Activated CD8-positive, alpha-beta T cell treated with anti-CD3 and anti-CD28 coated beads, Interleukin-2, amount 10 ng/mL, durations not matched to agents 7 days and 5 days (primary cell): ENCODE results near the gene PTGES2. TPM values are rescaled to one million over a fixed set of nuclear protein-coding genes. Genes with fewer than 3 reads are reported as not detected.
"Not testable (repeated sequence)": the region's sequence is repeated elsewhere in the genome, so short reads cannot be mapped to it uniquely, and the experiment has no call there.

Source experiments
- ATAC-seq: fragments of 150-1000 bp; cut with Tn5 transposase; one replicate; pipeline ENCODE4 v1.10.0; 2021; ENCODE audit warnings: moderate library complexity
- CTCF ChIA-PET: fragments of 350-600 bp; sonication (Branson Sonifier 250); formaldehyde crosslinking; loops from one replicate; lab custom pipeline; 2021; ENCODE audit warnings: antibody characterized with exemption; lab: Charles Lee
- POLR2A ChIA-PET: fragments of 350-600 bp; sonication (Branson Sonifier 250); formaldehyde crosslinking; loops from one replicate; lab custom pipeline; 2021; ENCODE audit warnings: antibody characterized with exemption; lab: Charles Lee
- DNase-seq: peaks from one replicate; pipeline ENCODE4 v3.0.0-alpha.2; 2020
- H3K27ac Mint-ChIP-seq: one replicate; pipeline ENCODE4 v1.8.0; 2021; ENCODE audit warnings: mild to moderate bottlenecking, mixed read lengths
- H3K27me3 Mint-ChIP-seq: one replicate; pipeline ENCODE4 v1.8.0; 2021; ENCODE audit warnings: low read depth, mixed read lengths
- H3K36me3 Mint-ChIP-seq: one replicate; pipeline ENCODE4 v1.8.0; 2021; ENCODE audit warnings: low read depth, mixed read lengths
- H3K4me1 Mint-ChIP-seq: one replicate; pipeline ENCODE4 v1.8.0; 2021; ENCODE audit warnings: low read depth, mixed read lengths
- H3K4me3 Mint-ChIP-seq: one replicate; pipeline ENCODE4 v1.8.0; 2021; ENCODE audit warnings: mild to moderate bottlenecking, mixed read lengths
- H3K9me3 Mint-ChIP-seq: one replicate; pipeline ENCODE4 v1.8.0; 2022; ENCODE audit warnings: mixed read lengths; ENCODE audit not compliant: insufficient read depth
- total RNA-seq, 2 experiments: library from RNA; stranded (reverse); gene quantifications; one replicate each; pipeline ENCODE4 v1.2.3, GENCODE V29; 2021

The PTGES2 gene
- total RNA-seq, 2 experiments from 2014 or later = 51.8 to 57.7 TPM

DNA sequence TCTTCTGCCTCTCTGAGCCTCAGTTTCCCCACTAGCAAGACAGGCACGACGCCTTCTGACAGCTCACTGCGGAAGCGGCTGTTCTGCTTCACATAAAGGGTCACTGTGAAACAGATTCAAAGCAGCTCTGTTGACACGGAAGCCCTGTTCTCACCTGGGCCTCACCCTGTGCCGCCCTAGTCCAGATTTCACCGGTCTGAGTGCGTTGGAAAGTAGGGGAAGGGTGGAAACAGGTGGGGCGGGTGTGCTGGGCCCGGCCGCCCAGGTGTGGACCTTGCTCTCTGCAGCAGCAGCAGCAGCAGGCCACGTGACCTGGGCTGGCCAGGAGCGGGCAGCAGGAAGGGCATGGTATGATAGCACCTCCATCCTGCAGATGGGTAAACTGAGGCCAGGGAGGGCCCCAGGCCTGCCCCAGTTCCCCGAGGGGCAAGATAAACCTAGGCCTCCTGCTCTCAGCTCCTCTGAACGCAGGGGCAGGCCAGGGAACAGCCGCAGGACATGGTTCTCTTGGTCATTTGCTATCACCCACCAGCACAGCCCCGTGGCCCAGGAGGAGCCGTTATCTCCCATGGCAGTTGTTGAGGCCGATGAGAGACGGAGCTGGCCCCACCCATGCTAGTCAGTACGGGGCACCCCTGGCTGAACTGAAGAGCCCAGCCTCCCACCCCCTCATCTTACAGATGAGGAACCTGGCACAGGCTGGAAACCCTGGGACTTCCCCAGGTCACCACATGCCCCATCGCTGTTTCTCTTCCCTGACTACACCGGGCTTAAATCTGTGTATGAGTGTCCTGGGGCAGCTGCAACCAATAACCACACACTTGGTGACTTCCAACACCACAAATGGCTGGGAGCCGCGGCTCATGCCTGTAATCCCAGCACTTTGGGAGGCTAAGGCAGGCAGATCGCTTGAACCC is 12.1 kb downstream of the PTGES2 start:
- ATAC-seq (no peak), DNase-seq (no peak)
- Mint-ChIP-seq H3K36me3 (peaks cover 11% of the 10 kb centered on the region), H3K4me3 (no peak overlapping the region), H3K9me3 (no peaks in the 10 kb centered on the region), H3K4me1 (peaks cover 10% of the 10 kb centered on the region), H3K27me3 (no peaks in the 10 kb centered on the region), H3K27ac (no peak overlapping the region)
- POLR2A ChIA-PET = interaction anchor here (1.6 kb wide), 1 partner anchor 23 kb away, joined by 3 read pairs; no protein-coding TSS in a partner anchor
- CTCF ChIA-PET = interaction anchor here (0.8 to 2.8 kb wide), 5 partner anchors 11 to 161 kb away, joined by 3 to 24 read pairs (median 4); no protein-coding TSS in a partner anchor

DNA sequence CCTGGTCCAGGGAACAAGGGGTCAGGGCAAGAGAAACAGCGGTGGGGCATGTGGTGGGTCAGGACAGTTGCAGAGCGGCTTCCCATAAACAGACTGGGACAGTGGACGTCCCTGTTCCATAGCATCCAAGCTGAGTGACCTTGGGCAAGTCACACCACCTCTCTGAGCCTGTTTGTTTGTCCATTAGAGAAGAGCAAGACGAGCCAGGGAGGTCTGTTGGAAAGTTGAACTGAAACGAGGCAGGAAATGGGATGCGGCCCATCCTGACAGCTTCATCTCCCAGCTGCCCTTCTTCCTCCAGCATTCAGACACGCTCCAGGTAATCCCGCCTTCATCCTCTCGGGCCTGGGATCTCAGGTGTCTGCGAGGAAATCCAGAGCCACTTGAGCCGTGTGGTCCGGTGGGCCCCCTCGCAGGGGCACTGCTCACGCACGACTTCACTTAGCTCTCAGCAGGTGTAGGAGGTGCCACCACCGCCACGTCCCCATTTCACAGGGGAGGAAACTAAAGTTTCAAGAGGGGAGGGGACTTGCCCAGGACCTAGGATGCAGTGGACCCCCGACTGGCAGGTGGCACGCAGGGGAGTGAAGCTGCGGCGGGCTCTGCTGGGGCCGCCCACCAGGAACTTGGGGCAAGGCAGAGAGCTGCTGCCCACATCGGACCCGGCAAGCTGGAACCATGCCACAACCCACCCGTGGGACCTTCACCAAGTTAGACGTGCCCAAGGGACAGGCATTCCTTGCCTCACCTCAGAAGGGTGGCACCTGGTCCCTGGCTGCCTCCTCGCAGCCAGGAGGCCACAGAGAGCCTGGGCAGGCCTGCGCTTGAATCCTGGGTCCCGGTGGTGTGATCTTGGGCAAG is 13.0 kb downstream of the PTGES2 start:
- no peak overlapping the region for H3K4me3 Mint-ChIP-seq
- no peak for DNase-seq
- no peak for ATAC-seq
- H3K27ac Mint-ChIP-seq = no peak overlapping the region
- H3K9me3 Mint-ChIP-seq = no peaks in the 10 kb centered on the region
- peaks cover 10% of the 10 kb centered on the region for H3K4me1 Mint-ChIP-seq
- H3K27me3 Mint-ChIP-seq = no peaks in the 10 kb centered on the region
- peaks cover 14% of the 10 kb centered on the region for H3K36me3 Mint-ChIP-seq
- ChIA-PET CTCF (interaction anchor here (1.6 kb wide), 2 partner anchors 22 to 47 kb away, joined by 3 to 4 read pairs; partner anchors contain the start of genes NAIF1 and SLC25A25), POLR2A (interaction anchor here (1.6 kb wide), 1 partner anchor 22 kb away, joined by 3 read pairs; no protein-coding TSS in a partner anchor)

DNA sequence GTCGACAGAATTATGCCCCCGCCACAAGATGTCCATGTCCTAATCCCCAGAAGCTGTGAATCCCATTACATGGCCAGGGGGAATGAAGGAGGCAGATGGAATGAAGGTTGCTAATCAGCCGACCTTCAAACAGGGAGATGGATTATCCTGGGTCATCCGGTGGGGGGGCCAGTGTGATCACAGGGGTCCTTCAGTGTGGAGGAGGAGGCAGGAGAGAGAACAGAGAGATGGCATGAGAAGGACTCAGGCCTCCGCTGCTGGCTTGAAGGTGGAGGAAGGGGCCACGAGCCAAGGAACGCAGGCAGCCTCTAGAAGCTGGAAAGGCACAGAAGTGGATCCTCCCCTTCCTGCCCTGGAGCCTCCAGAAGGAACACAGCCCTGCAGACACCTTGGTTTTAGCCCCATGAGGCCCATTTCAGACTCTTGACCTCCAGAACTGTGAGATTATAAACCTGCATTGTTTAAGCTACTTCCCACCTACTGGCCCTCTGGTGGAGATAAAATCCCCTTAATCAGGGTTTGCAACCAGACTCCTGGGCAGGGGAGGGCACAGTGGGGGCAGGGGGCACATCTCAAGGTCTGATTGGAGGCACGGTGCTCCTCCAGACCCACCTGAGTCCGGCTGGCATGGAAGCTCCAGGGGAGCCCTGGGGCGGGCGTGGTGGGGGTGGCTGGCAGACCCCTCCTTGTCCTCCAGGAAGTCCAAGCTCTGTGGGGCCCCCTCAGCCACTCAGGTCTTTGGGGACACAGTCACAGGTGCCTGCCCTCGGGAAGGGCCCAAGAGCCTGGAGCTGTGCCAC is 13.8 kb downstream of the PTGES2 start:
- no peak for DNase-seq
- Mint-ChIP-seq H3K4me3 (no peak overlapping the region), H3K27ac (no peak overlapping the region), H3K27me3 (no peaks in the 10 kb centered on the region), H3K4me1 (peaks cover 10% of the 10 kb centered on the region), H3K9me3 (no peaks in the 10 kb centered on the region), H3K36me3 (peaks cover 18% of the 10 kb centered on the region)
- POLR2A ChIA-PET = no interaction called here
- no peak for ATAC-seq
- CTCF ChIA-PET = interaction anchor here (1.0 to 1.6 kb wide), 3 partner anchors 21 to 79 kb away, joined by 3 to 4 read pairs (median 3); partner anchors contain the start of genes NAIF1 and SLC25A25

DNA sequence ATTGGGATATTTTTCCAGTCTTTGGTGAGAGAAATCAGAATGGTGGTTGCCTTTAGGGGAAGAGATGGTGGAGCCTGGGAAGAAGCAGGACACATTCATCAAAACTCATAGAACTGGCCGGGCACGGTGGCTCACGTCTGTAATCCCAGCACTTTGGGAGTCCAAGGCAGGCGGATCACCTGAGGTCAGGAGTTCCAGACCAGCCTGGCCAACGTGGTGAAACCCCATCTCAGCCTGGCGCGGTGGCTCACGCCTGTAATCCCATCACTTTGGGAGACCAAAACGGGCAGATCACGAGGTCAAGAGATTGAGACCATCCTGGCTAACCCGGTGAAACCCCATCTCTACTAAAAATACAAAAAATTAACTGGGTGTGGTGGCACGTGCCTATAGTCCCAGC is 15.8 kb downstream of the PTGES2 start:
- ATAC-seq, H3K27me3 Mint-ChIP-seq, CTCF ChIA-PET, DNase-seq, H3K4me1 Mint-ChIP-seq, H3K27ac Mint-ChIP-seq, H3K4me3 Mint-ChIP-seq, H3K9me3 Mint-ChIP-seq: not testable (repeated sequence)
- POLR2A ChIA-PET = interaction anchor here (0.7 kb wide), 1 partner anchor 40 kb away, joined by 3 read pairs; no protein-coding TSS in a partner anchor
- H3K36me3 Mint-ChIP-seq = peaks cover 30% of the 10 kb centered on the region

DNA sequence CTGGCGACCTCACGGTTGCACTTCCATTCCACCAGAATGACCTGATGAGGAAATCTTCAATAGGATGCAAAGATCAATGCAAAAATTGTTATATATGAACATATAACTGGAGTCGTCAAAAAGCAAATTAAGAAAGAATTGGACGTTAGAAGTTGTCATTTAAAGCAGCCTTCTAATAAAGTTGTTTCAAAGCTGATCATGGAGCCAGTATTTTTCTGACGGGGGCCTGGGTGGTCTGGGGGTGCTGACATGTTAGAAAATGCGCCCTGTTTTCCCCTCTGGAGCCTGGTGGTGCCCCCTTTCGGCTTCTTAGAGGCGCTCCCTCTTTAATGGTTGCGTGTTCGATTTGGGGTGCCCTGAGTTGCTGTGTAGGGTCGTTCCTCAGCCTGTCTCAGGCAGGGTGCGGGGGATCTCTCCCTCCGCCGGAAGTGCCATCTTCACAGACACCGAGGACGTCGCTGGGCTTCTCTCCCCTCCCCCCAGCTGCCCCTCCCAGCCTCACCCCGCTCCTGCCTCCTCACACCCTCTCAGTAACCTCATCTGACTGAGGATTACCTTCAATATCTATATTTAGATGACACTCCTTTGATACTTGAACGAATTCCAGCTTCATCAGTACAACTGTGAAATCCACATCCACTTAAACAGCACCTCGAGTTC is 18.3 kb downstream of the PTGES2 start:
- Mint-ChIP-seq H3K27ac (no peak overlapping the region), H3K36me3 (peaks cover 45% of the 10 kb centered on the region), H3K27me3 (no peaks in the 10 kb centered on the region), H3K4me3 (no peak overlapping the region), H3K9me3 (no peaks in the 10 kb centered on the region), H3K4me1 (peaks cover 8% of the 10 kb centered on the region)
- POLR2A ChIA-PET = no interaction called here
- CTCF ChIA-PET = interaction anchor here (2.7 kb wide), 1 partner anchor 9 kb away, joined by 16 read pairs; no protein-coding TSS in a partner anchor
- ATAC-seq (no peak), DNase-seq (no peak)

DNA sequence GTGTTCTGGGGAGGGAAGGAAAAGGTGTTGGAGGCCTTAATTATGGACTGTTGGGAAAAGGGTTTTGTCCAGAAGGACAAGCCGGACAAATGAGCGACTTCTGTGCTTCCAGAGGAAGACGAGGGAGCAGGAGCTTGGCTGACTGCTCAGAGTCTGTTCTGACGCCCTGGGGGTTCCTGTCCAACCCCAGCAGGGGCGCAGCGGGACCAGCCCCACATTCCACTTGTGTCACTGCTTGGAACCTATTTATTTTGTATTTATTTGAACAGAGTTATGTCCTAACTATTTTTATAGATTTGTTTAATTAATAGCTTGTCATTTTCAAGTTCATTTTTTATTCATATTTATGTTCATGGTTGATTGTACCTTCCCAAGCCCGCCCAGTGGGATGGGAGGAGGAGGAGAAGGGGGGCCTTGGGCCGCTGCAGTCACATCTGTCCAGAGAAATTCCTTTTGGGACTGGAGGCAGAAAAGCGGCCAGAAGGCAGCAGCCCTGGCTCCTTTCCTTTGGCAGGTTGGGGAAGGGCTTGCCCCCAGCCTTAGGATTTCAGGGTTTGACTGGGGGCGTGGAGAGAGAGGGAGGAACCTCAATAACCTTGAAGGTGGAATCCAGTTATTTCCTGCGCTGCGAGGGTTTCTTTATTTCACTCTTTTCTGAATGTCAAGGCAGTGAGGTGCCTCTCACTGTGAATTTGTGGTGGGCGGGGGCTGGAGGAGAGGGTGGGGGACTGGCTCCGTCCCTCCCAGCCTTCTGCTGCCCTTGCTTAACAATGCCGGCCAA is 19.1 kb downstream of the PTGES2 start:
- no peaks in the 10 kb centered on the region for H3K9me3 Mint-ChIP-seq
- ATAC-seq (no peak), DNase-seq (no peak)
- ChIA-PET POLR2A (no interaction called here), CTCF (interaction anchor here (1.2 to 2.7 kb wide), 2 partner anchors 9 to 165 kb away, joined by 3 to 16 read pairs; no protein-coding TSS in a partner anchor)
- no peak overlapping the region for H3K4me3 Mint-ChIP-seq
- H3K27me3 Mint-ChIP-seq = no peaks in the 10 kb centered on the region
- peaks cover 16% of the 10 kb centered on the region for H3K4me1 Mint-ChIP-seq
- peak overlapping the region; percentile 54 for H3K27ac Mint-ChIP-seq
- H3K36me3 Mint-ChIP-seq = peaks cover 50% of the 10 kb centered on the region

DNA sequence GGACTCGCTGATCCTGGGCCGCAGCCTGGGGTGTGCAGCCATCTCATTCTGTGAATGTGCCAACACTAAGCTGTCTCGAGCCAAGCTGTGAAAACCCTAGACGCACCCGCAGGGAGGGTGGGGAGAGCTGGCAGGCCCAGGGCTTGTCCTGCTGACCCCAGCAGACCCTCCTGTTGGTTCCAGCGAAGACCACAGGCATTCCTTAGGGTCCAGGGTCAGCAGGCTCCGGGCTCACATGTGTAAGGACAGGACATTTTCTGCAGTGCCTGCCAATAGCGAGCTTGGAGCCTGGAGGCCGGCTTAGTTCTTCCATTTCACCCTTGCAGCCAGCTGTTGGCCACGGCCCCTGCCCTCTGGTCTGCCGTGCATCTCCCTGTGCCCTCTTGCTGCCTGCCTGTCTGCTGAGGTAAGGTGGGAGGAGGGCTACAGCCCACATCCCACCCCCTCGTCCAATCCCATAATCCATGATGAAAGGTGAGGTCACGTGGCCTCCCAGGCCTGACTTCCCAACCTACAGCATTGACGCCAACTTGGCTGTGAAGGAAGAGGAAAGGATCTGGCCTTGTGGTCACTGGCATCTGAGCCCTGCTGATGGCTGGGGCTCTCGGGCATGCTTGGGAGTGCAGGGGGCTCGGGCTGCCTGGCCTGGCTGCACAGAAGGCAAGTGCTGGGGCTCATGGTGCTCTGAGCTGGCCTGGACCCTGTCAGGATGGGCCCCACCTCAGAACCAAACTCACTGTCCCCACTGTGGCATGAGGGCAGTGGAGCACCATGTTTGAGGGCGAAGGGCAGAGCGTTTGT is 19.9 kb downstream of the PTGES2 start:
- ChIA-PET CTCF (interaction anchor here (1.2 to 2.7 kb wide), 2 partner anchors 10 to 164 kb away, joined by 3 to 16 read pairs; no protein-coding TSS in a partner anchor), POLR2A (no interaction called here)
- Mint-ChIP-seq H3K4me1 (peaks cover 23% of the 10 kb centered on the region), H3K36me3 (peaks cover 55% of the 10 kb centered on the region), H3K4me3 (no peak overlapping the region), H3K27ac (peak overlapping the region; percentile 54), H3K27me3 (no peaks in the 10 kb centered on the region), H3K9me3 (no peaks in the 10 kb centered on the region)
- ATAC-seq (no peak), DNase-seq (no peak)

DNA sequence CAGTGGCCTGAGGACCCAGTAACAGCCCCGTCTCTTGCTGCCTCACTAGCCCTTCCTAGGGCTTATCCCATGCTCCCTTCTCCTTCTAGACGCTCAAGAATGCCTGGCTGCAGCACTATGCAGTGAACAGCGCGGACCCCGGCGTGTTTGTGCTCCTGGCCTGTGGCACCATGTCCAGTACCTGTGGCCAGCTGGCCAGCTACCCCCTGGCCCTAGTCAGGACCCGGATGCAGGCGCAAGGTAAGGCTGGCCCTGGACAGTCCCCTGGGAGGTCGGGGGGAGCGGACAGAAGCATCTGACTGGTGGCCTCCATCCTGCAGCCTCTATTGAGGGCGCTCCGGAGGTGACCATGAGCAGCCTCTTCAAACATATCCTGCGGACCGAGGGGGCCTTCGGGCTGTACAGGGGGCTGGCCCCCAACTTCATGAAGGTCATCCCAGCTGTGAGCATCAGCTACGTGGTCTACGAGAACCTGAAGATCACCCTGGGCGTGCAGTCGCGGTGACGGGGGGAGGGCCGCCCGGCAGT is 20.5 kb downstream of the PTGES2 start:
- POLR2A ChIA-PET = no interaction called here
- CTCF ChIA-PET = interaction anchor here (1.2 to 2.7 kb wide), 2 partner anchors 11 to 163 kb away, joined by 3 to 16 read pairs; no protein-coding TSS in a partner anchor
- DNase-seq (no peak), ATAC-seq (no peak)
- no peaks in the 10 kb centered on the region for H3K9me3 Mint-ChIP-seq
- H3K4me1 Mint-ChIP-seq = peaks cover 30% of the 10 kb centered on the region
- peaks cover 62% of the 10 kb centered on the region for H3K36me3 Mint-ChIP-seq
- peak overlapping the region; percentile 70 for H3K27ac Mint-ChIP-seq
- H3K4me3 Mint-ChIP-seq = no peak overlapping the region
- no peaks in the 10 kb centered on the region for H3K27me3 Mint-ChIP-seq

DNA sequence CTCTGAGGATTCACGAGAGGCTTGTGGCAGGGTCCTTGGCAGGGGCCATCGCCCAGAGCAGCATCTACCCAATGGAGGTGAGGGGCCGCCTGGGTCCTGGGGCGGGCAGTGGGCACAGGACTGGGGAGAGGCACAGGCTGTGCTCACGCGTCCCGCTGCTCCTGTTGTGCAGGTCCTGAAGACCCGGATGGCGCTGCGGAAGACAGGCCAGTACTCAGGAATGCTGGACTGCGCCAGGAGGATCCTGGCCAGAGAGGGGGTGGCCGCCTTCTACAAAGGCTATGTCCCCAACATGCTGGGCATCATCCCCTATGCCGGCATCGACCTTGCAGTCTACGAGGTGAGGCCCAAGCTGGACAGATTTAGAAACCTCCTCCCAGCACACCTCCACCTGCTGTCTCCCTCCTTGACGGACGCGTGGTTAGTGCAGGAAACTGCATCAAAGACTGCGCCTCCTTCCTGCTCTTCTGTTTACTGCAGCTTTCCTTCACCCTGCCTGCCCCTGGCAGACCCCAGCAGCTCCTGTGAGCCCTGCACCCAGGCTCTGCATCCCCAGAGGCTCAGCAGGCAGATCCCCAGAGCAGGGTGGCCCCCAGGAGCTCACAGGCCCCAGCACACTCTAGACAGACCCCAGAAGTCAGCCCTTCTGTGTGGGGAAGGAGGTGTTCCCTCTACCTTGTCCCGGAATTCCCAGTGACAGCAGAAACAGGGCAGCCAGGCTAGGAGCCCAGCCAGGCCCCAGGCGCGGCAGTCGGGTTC is 21.2 kb downstream of the PTGES2 start:
- H3K36me3 Mint-ChIP-seq = peaks cover 65% of the 10 kb centered on the region
- ATAC-seq (peak; percentile 10), DNase-seq (no peak)
- peak overlapping the region; percentile 70 for H3K27ac Mint-ChIP-seq
- no peak overlapping the region for H3K4me3 Mint-ChIP-seq
- ChIA-PET POLR2A (interaction anchor here (0.5 kb wide), 1 partner anchor 839 kb away, joined by 3 read pairs; no protein-coding TSS in a partner anchor), CTCF (interaction anchor here (1.2 kb wide), 1 partner anchor 14 kb away, joined by 5 read pairs; no protein-coding TSS in a partner anchor)
- H3K9me3 Mint-ChIP-seq = no peaks in the 10 kb centered on the region
- H3K27me3 Mint-ChIP-seq = no peaks in the 10 kb centered on the region
- H3K4me1 Mint-ChIP-seq = peaks cover 32% of the 10 kb centered on the region
